CD14-positive monocyte (primary cell): Measurements from ENCODE around the gene CLOCK. TPM values are rescaled to one million over a fixed set of nuclear protein-coding genes. Genes with fewer than 3 reads are reported as not detected.

Experiments used
- DNase-seq, 3 donors: peaks; one replicate each; pipeline ENCODE4 v3.0.0-alpha.2; 2011 to 2022
- H2AFZ ChIP-seq: 2 replicates; pipeline ENCODE4 v1.6.0; 2012; ENCODE audit warnings: mild to moderate bottlenecking, low read depth, low read length, inconsistent platforms; ENCODE audit not compliant: insufficient read depth, poor library complexity, severe bottlenecking
- H3K27ac ChIP-seq, 2 donors: 1 replicate in 1 of 2; 2 replicates in 1 of 2; pipeline ENCODE4 v1.5.1; 2012 to 2013; ENCODE audit warnings: low read length in 2 of 2, control low read depth in 1 of 2, inconsistent platforms in 1 of 2, low read depth in 1 of 2, mild to moderate bottlenecking in 1 of 2
- H3K27me3 ChIP-seq, 2 donors: one replicate each; pipeline versions ENCODE4 v1.6.0 to v1.6.1; 2011 to 2013; ENCODE audit warnings: low read length in 2 of 2; ENCODE audit not compliant: control insufficient read depth in 2 of 2, insufficient read depth in 2 of 2
- H3K36me3 ChIP-seq, 2 donors: replicated peaks in 1 of 2; 1 replicate in 1 of 2; 2 replicates in 1 of 2; pipeline versions ENCODE4 v1.5.1 to v1.6.1; 2012 to 2013; ENCODE audit warnings: low read length in 2 of 2, control low read depth in 1 of 2, inconsistent platforms in 1 of 2, mild to moderate bottlenecking in 1 of 2; ENCODE audit not compliant: insufficient read depth in 2 of 2, control insufficient read depth in 1 of 2
- H3K4me1 ChIP-seq, 2 donors: 1 replicate in 1 of 2; 2 replicates in 1 of 2; pipeline versions ENCODE4 v1.5.1 to v1.6.1; 2012 to 2013; ENCODE audit warnings: low read length in 2 of 2, control low read depth in 1 of 2, inconsistent platforms in 1 of 2, mild to moderate bottlenecking in 1 of 2, moderate library complexity in 1 of 2; ENCODE audit not compliant: insufficient read depth in 2 of 2, control insufficient read depth in 1 of 2
- H3K4me2 ChIP-seq: replicated peaks from 2 replicates; pipeline ENCODE3; 2012; ENCODE audit warnings: low read length, moderate library complexity, mild to moderate bottlenecking; ENCODE audit not compliant: poor library complexity, severe bottlenecking; ENCODE audit errors: extremely low read depth
- H3K4me3 ChIP-seq, 3 experiments: fragments of 200-600 bp in 1 of 3; sonication (generic) in 1 of 3; replicated peaks in 1 of 3; 1 replicate in 2 of 3; 2 replicates in 1 of 3; pipeline ENCODE4 v1.5.1; 2011 to 2013; ENCODE audit warnings: low read length in 3 of 3, mild to moderate bottlenecking in 3 of 3, control low read depth in 2 of 3, low read depth in 2 of 3, inconsistent platforms in 1 of 3, moderate library complexity in 1 of 3
- H3K79me2 ChIP-seq: 2 replicates; pipeline ENCODE4 v1.6.0; 2012; ENCODE audit warnings: mild to moderate bottlenecking, control low read depth, inconsistent platforms, low read length, moderate library complexity; ENCODE audit not compliant: insufficient read depth
- H3K9ac ChIP-seq: 2 replicates; pipeline ENCODE4 v1.6.0; 2017; ENCODE audit warnings: low read length, mild to moderate bottlenecking; ENCODE audit not compliant: insufficient read depth, poor library complexity, severe bottlenecking
- H3K9me3 ChIP-seq, 2 donors: replicated peaks in 1 of 2; 1 replicate in 1 of 2; 2 replicates in 1 of 2; pipeline versions ENCODE4 v1.5.1 to v1.6.1; 2012 to 2013; ENCODE audit warnings: low read length in 2 of 2, control low read depth in 1 of 2; ENCODE audit not compliant: control insufficient read depth in 1 of 2, insufficient read depth in 1 of 2
- H4K20me1 ChIP-seq: 2 replicates; pipeline ENCODE4 v1.6.0; 2012; ENCODE audit warnings: mild to moderate bottlenecking, low read length, control low read depth, moderate library complexity; ENCODE audit not compliant: insufficient read depth
- H3K27ac Mint-ChIP-seq, 7 donors: one replicate each; pipeline ENCODE4 v1.8.0; 2020; ENCODE audit warnings: mild to moderate bottlenecking in 7 of 7, mixed read lengths in 7 of 7, moderate library complexity in 6 of 7, inconsistent platforms in 2 of 7
- H3K27me3 Mint-ChIP-seq, 3 donors: one replicate each; pipeline ENCODE4 v1.8.0; 2021 to 2022; ENCODE audit warnings: low read depth in 3 of 3, mild to moderate bottlenecking in 3 of 3, mixed read lengths in 3 of 3, moderate library complexity in 3 of 3, inconsistent platforms in 1 of 3
- H3K36me3 Mint-ChIP-seq, 2 donors: one replicate each; pipeline ENCODE4 v1.8.0; 2020; ENCODE audit warnings: mixed read lengths in 2 of 2, inconsistent platforms in 1 of 2, mild to moderate bottlenecking in 1 of 2
- H3K4me1 Mint-ChIP-seq: one replicate; pipeline ENCODE4 v1.8.0; 2020; ENCODE audit warnings: mild to moderate bottlenecking, mixed read lengths
- H3K4me3 Mint-ChIP-seq, 2 donors: one replicate each; pipeline ENCODE4 v1.8.0; 2020; ENCODE audit warnings: mild to moderate bottlenecking in 2 of 2, mixed read lengths in 2 of 2, moderate library complexity in 1 of 2
- H3K9me3 Mint-ChIP-seq, 7 donors: one replicate each; pipeline ENCODE4 v1.8.0; 2020 to 2022; ENCODE audit warnings: mixed read lengths in 7 of 7, mild to moderate bottlenecking in 6 of 7, moderate library complexity in 6 of 7, inconsistent platforms in 2 of 7
- WGBS: methylation state at CpG from one replicate; pipeline ENCODE4 v1.1.5; 2013; ENCODE audit warnings: missing lambda C conversion rate; ENCODE audit not compliant: insufficient coverage; 5-methylcytosine and 5-hydroxymethylcytosine counted together
- intact Hi-C, 2 donors: fragments of 100-400 bp; cut with micrococcal nuclease; formaldehyde crosslinking; loops; one replicate each; pipeline versions ENCODE4 v1.15.0 to v1.15.1; 2023
- polyA plus RNA-seq, 3 donors: library from polyadenylated mRNA; depleted of rRNA in 1 of 3; unstranded in 2 of 3; stranded (reverse) in 1 of 3; fragments of 300-500 nt in 2 of 3; fragments of >200 nt in 1 of 3; fragmentation: Illumina TruSeq in 2 of 3; gene quantifications; 1 replicate in 2 of 3; 2 replicates in 1 of 3; pipeline ENCODE4 v1.2.3, GENCODE V29; 2012 to 2021
- TF ChIP-seq, protein P1 (sequence below): fragments of 200-600 bp; IDR thresholded peaks from one replicate; pipeline ENCODE4 v1.8.0; 2022; ENCODE audit warnings: antibody characterized with exemption, mild to moderate bottlenecking

The CLOCK gene
- polyA plus RNA-seq, 3 donors: 1.9 to 3.7 (median 2.9) TPM

DNA sequence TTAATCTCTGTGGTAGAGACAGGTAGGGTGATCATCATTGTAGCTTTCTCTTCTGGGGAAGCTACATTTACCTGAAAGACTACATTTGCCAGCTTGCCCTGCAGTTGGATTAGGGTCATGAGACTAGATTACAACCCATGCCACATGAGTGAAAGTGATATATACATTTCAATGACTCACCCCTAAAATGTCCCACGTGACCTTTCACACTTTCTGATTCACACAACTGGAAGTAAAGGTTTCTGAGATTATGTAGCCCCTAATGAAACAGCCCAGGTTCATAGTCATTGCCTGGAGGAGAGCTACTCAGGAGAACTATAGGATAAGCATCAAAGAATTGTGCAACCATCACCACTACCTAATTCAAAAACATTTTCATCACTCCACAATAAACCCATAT, 27.5 kb upstream of the CLOCK start:
- H3K36me3 Mint-ChIP-seq: no peaks in the 10 kb centered on the region
- H3K36me3 ChIP-seq: no peaks in the 10 kb centered on the region
- H3K79me2 ChIP-seq: no peaks in the 10 kb centered on the region
- no peak overlapping the region for H3K9ac ChIP-seq
- no CpG with 5 or more reads among the region's 1 CpG for WGBS
- H3K4me1 Mint-ChIP-seq: peaks cover 10% of the 10 kb centered on the region
- H3K9me3 Mint-ChIP-seq: peaks cover 8 to 30% (median 21%) of the 10 kb centered on the region in 7 donors
- H3K9me3 ChIP-seq: peaks cover 6 to 10% of the 10 kb centered on the region in 2 donors
- H3K4me1 ChIP-seq: peaks cover 18 to 29% of the 10 kb centered on the region in 2 donors
- H3K4me3 Mint-ChIP-seq: no peak overlapping the region
- peak in 1 of 3 donors; percentile 15 for DNase-seq
- H3K27me3 ChIP-seq: no peaks in the 10 kb centered on the region
- no peak overlapping the region for H3K27ac ChIP-seq
- no peaks in the 10 kb centered on the region for H4K20me1 ChIP-seq
- no peak overlapping the region for H3K4me3 ChIP-seq
- H3K4me2 ChIP-seq: no peak overlapping the region
- no peak overlapping the region for H2AFZ ChIP-seq
- peaks cover 0 to 1% (median 0%) of the 10 kb centered on the region in 3 donors for H3K27me3 Mint-ChIP-seq
- intact Hi-C loops: no loop called here
- TF ChIP-seq, protein P1, sequence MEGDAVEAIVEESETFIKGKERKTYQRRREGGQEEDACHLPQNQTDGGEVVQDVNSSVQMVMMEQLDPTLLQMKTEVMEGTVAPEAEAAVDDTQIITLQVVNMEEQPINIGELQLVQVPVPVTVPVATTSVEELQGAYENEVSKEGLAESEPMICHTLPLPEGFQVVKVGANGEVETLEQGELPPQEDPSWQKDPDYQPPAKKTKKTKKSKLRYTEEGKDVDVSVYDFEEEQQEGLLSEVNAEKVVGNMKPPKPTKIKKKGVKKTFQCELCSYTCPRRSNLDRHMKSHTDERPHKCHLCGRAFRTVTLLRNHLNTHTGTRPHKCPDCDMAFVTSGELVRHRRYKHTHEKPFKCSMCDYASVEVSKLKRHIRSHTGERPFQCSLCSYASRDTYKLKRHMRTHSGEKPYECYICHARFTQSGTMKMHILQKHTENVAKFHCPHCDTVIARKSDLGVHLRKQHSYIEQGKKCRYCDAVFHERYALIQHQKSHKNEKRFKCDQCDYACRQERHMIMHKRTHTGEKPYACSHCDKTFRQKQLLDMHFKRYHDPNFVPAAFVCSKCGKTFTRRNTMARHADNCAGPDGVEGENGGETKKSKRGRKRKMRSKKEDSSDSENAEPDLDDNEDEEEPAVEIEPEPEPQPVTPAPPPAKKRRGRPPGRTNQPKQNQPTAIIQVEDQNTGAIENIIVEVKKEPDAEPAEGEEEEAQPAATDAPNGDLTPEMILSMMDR: no peak
- no peak overlapping the region for H3K27ac Mint-ChIP-seq

DNA sequence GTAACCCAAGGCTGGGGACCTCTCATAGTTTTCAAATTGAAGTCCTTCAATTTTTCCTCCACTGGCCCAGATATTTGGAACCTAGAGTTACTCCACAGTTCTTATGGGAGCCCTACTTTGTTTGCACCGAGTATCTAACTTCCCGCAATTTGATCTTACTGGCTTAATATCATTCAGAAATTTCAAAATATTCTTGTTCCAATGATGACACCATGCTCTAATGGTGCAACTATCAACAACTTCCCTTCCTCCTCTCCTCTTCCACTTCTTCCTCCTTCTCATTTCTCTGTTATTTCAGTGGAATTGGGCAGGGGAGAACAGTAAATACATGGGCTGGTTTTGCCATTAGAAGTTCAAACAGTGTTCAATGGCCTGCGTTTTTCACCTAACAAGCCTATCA, 25.1 kb upstream of the CLOCK start:
- intact Hi-C loops: no loop called here
- Histone ChIP-seq H3K4me2 (no peak overlapping the region), H3K4me3 (no peak overlapping the region), H3K9ac (no peak overlapping the region), H2AFZ (no peak overlapping the region), H3K36me3 (no peaks in the 10 kb centered on the region), H3K9me3 (peaks cover 6 to 7% of the 10 kb centered on the region in 2 donors), H3K27me3 (no peaks in the 10 kb centered on the region), H3K4me1 (peaks cover 8 to 13% of the 10 kb centered on the region in 2 donors), H3K27ac (no peak overlapping the region), H4K20me1 (no peaks in the 10 kb centered on the region), H3K79me2 (no peaks in the 10 kb centered on the region)
- peaks cover 6 to 23% (median 16%) of the 10 kb centered on the region in 7 donors for H3K9me3 Mint-ChIP-seq
- H3K4me1 Mint-ChIP-seq: peaks cover 5% of the 10 kb centered on the region
- no peaks in the 10 kb centered on the region for H3K36me3 Mint-ChIP-seq
- 61% methylated on average over 2 of the region's 3 CpGs for WGBS
- H3K27me3 Mint-ChIP-seq: peaks cover 0 to 6% (median 0%) of the 10 kb centered on the region in 3 donors
- TF ChIP-seq, protein P1: no peak
- peak in 2 of 3 donors; percentile 14 to 26 for DNase-seq
- H3K4me3 Mint-ChIP-seq: no peak overlapping the region
- no peak overlapping the region for H3K27ac Mint-ChIP-seq
